Hypothalamus (tissue), 51 donors: ENCODE data around the gene MYLK.
"Not testable (repeated sequence)": the region's sequence is repeated elsewhere in the genome, so short reads cannot be mapped to it uniquely, and the experiment has no call there.

Source experiments
- DNase-seq, 51 donors: peaks; one replicate each; lab custom pipeline; 2025; lab: John Stamatoyannopoulos, UW

Gene MYLK

GRCh38 chr3:123707641-123708040 is 176.5 kb downstream of the MYLK start:
- DNase-seq, result not testable (repeated sequence)

GRCh38 chr3:123706871-123707270 is 177.3 kb downstream of the MYLK start:
- DNase-seq, result no peak

GRCh38 chr3:123705488-123706285 is 178.4 kb downstream of the MYLK start:
- DNase-seq, result no peak

GRCh38 chr3:123703663-123704062 is 180.5 kb downstream of the MYLK start:
- not testable (repeated sequence) for DNase-seq

- no peak for DNase-seq
Observed at GRCh38 chr3:123702720-123703119, 181.4 kb downstream of the MYLK start.

- peak in 30 of 51 donors; percentile 7 to 67 (median 32) for DNase-seq
Observed at GRCh38 chr3:123702057-123702456, 182.1 kb downstream of the MYLK start.

- peak in 9 of 51 donors; percentile 17 to 60 (median 44) for DNase-seq
Observed at GRCh38 chr3:123700791-123701722, 183.1 kb downstream of the MYLK start.

- no peak for DNase-seq
Observed at GRCh38 chr3:123698813-123699212, 185.3 kb downstream of the MYLK start.

GRCh38 chr3:123696808-123697207 is 187.3 kb downstream of the MYLK start:
- no peak for DNase-seq

GRCh38 chr3:123695731-123696640 is 188.1 kb downstream of the MYLK start:
- DNase-seq, result no peak

GRCh38 chr3:123695152-123695551 is 189.0 kb downstream of the MYLK start:
- no peak for DNase-seq

GRCh38 chr3:123694366-123695087 is 189.6 kb downstream of the MYLK start:
- no peak for DNase-seq

- no peak for DNase-seq
Observed at GRCh38 chr3:123693584-123694190, 190.4 kb downstream of the MYLK start.

GRCh38 chr3:123692671-123693070 is 191.5 kb downstream of the MYLK start:
- DNase-seq, result no peak

- DNase-seq, result no peak
Observed at GRCh38 chr3:123692041-123692440, 192.1 kb downstream of the MYLK start.

GRCh38 chr3:123689831-123690230 is 194.3 kb downstream of the MYLK start:
- DNase-seq, result no peak

GRCh38 chr3:123688241-123688747 is 195.8 kb downstream of the MYLK start:
- DNase-seq, result no peak

GRCh38 chr3:123687286-123687685 is 196.8 kb downstream of the MYLK start:
- no peak for DNase-seq

- DNase-seq, result no peak
Observed at GRCh38 chr3:123686251-123686650, 197.9 kb downstream of the MYLK start.
